ENCODE measurements around the gene PLSCR3.

PLSCR3 gene

GRCh38 chr17:7408863-7409262 lies 14.5 kb upstream of the PLSCR3 start:
- no peaks in the 10 kb centered on the region for H3K9me3 ChIP-seq (ENCODE audit: insufficient read depth, low read depth, low read length)
- no peaks in the 10 kb centered on the region for H3K9me2 ChIP-seq (replicated peaks; ENCODE audit: low read depth, low read length)
- no peaks in the 10 kb centered on the region for H3K36me3 ChIP-seq (ENCODE audit: insufficient read depth, low read length)
- H3K4me1 ChIP-seq (ENCODE audit: insufficient read depth, low read length, poor library complexity, severe bottlenecking), result peaks cover 11% of the 10 kb centered on the region
- no peak overlapping the region for H3K4me3 ChIP-seq (ENCODE audit: low read length, poor library complexity, severe bottlenecking)
- no peaks in the 10 kb centered on the region for H3K79me2 ChIP-seq (ENCODE audit: insufficient read depth, low read length)
- no peaks in the 10 kb centered on the region for H3K27me3 ChIP-seq (ENCODE audit: insufficient read depth, low read length, poor library complexity, severe bottlenecking)
- H3K9ac ChIP-seq (ENCODE audit: low read depth, low read length, poor library complexity, severe bottlenecking), result no peak overlapping the region
- TF ChIP-seq EZH2phosphoT487 (IDR thresholded peaks at IDR 0.05; ENCODE audit: borderline replicate concordance) (no peak), CTCF (conservative IDR thresholded peaks at IDR 0.05; ENCODE audit: low read length) (no peak)
- no peak overlapping the region for H2AFZ ChIP-seq (ENCODE audit: low read length)
- H3K4me2 ChIP-seq (ENCODE audit: low read depth, low read length, poor library complexity, severe bottlenecking), result no peak overlapping the region
- peaks cover 3% of the 10 kb centered on the region for H4K20me1 ChIP-seq (ENCODE audit: insufficient read depth, low read length, poor library complexity, severe bottlenecking)
- no peaks in the 10 kb centered on the region for H3F3A ChIP-seq (ENCODE audit: low read depth)

- Histone ChIP-seq H3K4me1 (ENCODE audit: insufficient read depth, low read length, poor library complexity, severe bottlenecking) (peaks cover 13% of the 10 kb centered on the region), H3K27me3 (ENCODE audit: insufficient read depth, low read length, poor library complexity, severe bottlenecking) (no peaks in the 10 kb centered on the region), H2AFZ (ENCODE audit: low read length) (no peak overlapping the region), H3F3A (ENCODE audit: low read depth) (no peaks in the 10 kb centered on the region), H3K4me3 (ENCODE audit: low read length, poor library complexity, severe bottlenecking) (no peak overlapping the region), H3K36me3 (ENCODE audit: insufficient read depth, low read length) (no peaks in the 10 kb centered on the region), H3K4me2 (ENCODE audit: low read depth, low read length, poor library complexity, severe bottlenecking) (no peak overlapping the region), H3K9me2 (replicated peaks; ENCODE audit: low read depth, low read length) (no peaks in the 10 kb centered on the region), H3K9me3 (ENCODE audit: insufficient read depth, low read depth, low read length) (no peaks in the 10 kb centered on the region), H3K9ac (ENCODE audit: low read depth, low read length, poor library complexity, severe bottlenecking) (no peak overlapping the region), H3K79me2 (ENCODE audit: insufficient read depth, low read length) (no peaks in the 10 kb centered on the region), H4K20me1 (ENCODE audit: insufficient read depth, low read length, poor library complexity, severe bottlenecking) (peaks cover 3% of the 10 kb centered on the region)
- no peak for TF ChIP-seq EZH2phosphoT487 (IDR thresholded peaks at IDR 0.05; ENCODE audit: borderline replicate concordance)
- no peak for TF ChIP-seq CTCF (conservative IDR thresholded peaks at IDR 0.05; ENCODE audit: low read length)
Measured at GRCh38 chr17:7408252-7408727, 14.0 kb upstream of the PLSCR3 start.

GRCh38 chr17:7407485-7408251 lies 13.3 kb upstream of the PLSCR3 start, which contains the start of gene NLGN2:
TSS of gene NLGN2 (plus strand) at chr17:7407845. CDS start at chr17:7408256, 411 bp downstream.
- H3K36me3 ChIP-seq (ENCODE audit: insufficient read depth, low read length), result no peaks in the 10 kb centered on the region
- no peaks in the 10 kb centered on the region for H3K27me3 ChIP-seq (ENCODE audit: insufficient read depth, low read length, poor library complexity, severe bottlenecking)
- H3K4me1 ChIP-seq (ENCODE audit: insufficient read depth, low read length, poor library complexity, severe bottlenecking), result peaks cover 19% of the 10 kb centered on the region
- no peaks in the 10 kb centered on the region for H3K9me3 ChIP-seq (ENCODE audit: insufficient read depth, low read depth, low read length)
- no peak within 1 kb of the TSS for H3K9ac ChIP-seq (ENCODE audit: low read depth, low read length, poor library complexity, severe bottlenecking)
- H3K79me2 ChIP-seq (ENCODE audit: insufficient read depth, low read length), result peaks cover 5% of the 10 kb centered on the region
- H2AFZ ChIP-seq (ENCODE audit: low read length), result no peak within 1 kb of the TSS
- no peak within 1 kb of the TSS for H3K4me3 ChIP-seq (ENCODE audit: low read length, poor library complexity, severe bottlenecking)
- H4K20me1 ChIP-seq (ENCODE audit: insufficient read depth, low read length, poor library complexity, severe bottlenecking), result peaks cover 3% of the 10 kb centered on the region
- no peak within 1 kb of the TSS for H3K4me2 ChIP-seq (ENCODE audit: low read depth, low read length, poor library complexity, severe bottlenecking)
- no peaks in the 10 kb centered on the region for H3K9me2 ChIP-seq (replicated peaks; ENCODE audit: low read depth, low read length)
- TF ChIP-seq EZH2phosphoT487 (IDR thresholded peaks at IDR 0.05; ENCODE audit: borderline replicate concordance) (no peak), CTCF (conservative IDR thresholded peaks at IDR 0.05; ENCODE audit: low read length) (no peak)
- H3F3A ChIP-seq (ENCODE audit: low read depth), result no peaks in the 10 kb centered on the region

Data from Loucy (cell line).